HepG2 (cell line): ENCODE data around the gene LIMK2. TPM values are rescaled to one million over a fixed set of nuclear protein-coding genes. Genes with fewer than 3 reads are reported as not detected.
A peak's percentile ranks its signal among the peaks of the same experiment; 100 is the strongest.

Experiments
- CREM ChIP-seq, 2 experiments: sonication (generic) in 1 of 2; formaldehyde crosslinking in 1 of 2; IDR thresholded peaks; 2 replicates each; pipeline versions ENCODE4 v1.4.0 to v1.6.1; 2016 to 2020; ENCODE audit warnings: antibody characterized with exemption in 1 of 2, mild to moderate bottlenecking in 1 of 2, missing genetic modification reagents in 1 of 2
- HOMEZ ChIP-seq: IDR thresholded peaks from 2 replicates; pipeline ENCODE4 v1.6.1; 2016; ENCODE audit warnings: low read depth
- KLF6 ChIP-seq: IDR thresholded peaks from 2 replicates; pipeline ENCODE4 v1.8.0; 2016; ENCODE audit warnings: missing biosample characterization, missing genetic modification reagents
- NFYB ChIP-seq: sonication (generic); formaldehyde crosslinking; IDR thresholded peaks from 2 replicates; pipeline ENCODE4 v1.4.0; 2020; ENCODE audit warnings: missing genetic modification reagents
- PAF1 ChIP-seq: IDR thresholded peaks from 2 replicates; pipeline ENCODE4 v1.6.1; 2016; ENCODE audit warnings: missing genetic modification reagents, missing compliant biosample characterization
- PHF8 ChIP-seq: sonication (generic); formaldehyde crosslinking; IDR thresholded peaks from 2 replicates; pipeline ENCODE4 v1.5.0; 2020; ENCODE audit warnings: missing genetic modification reagents
- YEATS2 ChIP-seq: sonication (generic); formaldehyde crosslinking; IDR thresholded peaks from 2 replicates; pipeline ENCODE4 v1.4.0; 2020; ENCODE audit warnings: missing genetic modification reagents, borderline replicate concordance
- ZBTB49 ChIP-seq: sonication (generic); formaldehyde crosslinking; IDR thresholded peaks from 2 replicates; pipeline ENCODE4 v1.4.0; 2020; ENCODE audit warnings: missing genetic modification reagents, borderline replicate concordance
- ZFP36 ChIP-seq: fragments of 150-350 bp; IDR thresholded peaks from 2 replicates; pipeline ENCODE4 v1.6.1; 2018; ENCODE audit warnings: borderline replicate concordance, low read length, low read depth; ENCODE audit not compliant: partially characterized antibody
- ZNF296 ChIP-seq: sonication (generic); formaldehyde crosslinking; conservative IDR thresholded peaks from 2 replicates; pipeline ENCODE4 v1.5.0; 2020; ENCODE audit warnings: mild to moderate bottlenecking, missing genetic modification reagents
- ZNF749 ChIP-seq: sonication (generic); formaldehyde crosslinking; IDR thresholded peaks from 2 replicates; pipeline ENCODE4 v1.8.0; 2022; ENCODE audit warnings: mild to moderate bottlenecking, missing genetic modification reagents, moderate library complexity, borderline replicate concordance
- ZNF780A ChIP-seq: sonication (generic); formaldehyde crosslinking; IDR thresholded peaks from 2 replicates; pipeline ENCODE4 v1.8.0; 2022; ENCODE audit warnings: mild to moderate bottlenecking, missing genetic modification reagents, moderate library complexity
- polyA plus RNA-seq, 8 experiments: library from polyadenylated mRNA; depleted of rRNA in 3 of 8; stranded (reverse) in 7 of 8; unstranded in 1 of 8; fragments of >200 nt; fragmentation: Illumina TruSeq in 4 of 8; extraction: Trizol in 4 of 8; gene quantifications; 2 replicates each; pipeline versions ENCODE4 v1.2.1 to v1.2.3, GENCODE V29; 2011 to 2016; ENCODE audit warnings: low read depth in 4 of 8, missing spikeins in 1 of 8, mixed read lengths in 1 of 8; ENCODE audit not compliant: insufficient read depth in 1 of 8
- total RNA-seq, 5 experiments: library from RNA; depleted of rRNA; stranded (reverse); fragments of >200 nt; fragmentation: Illumina TruSeq; extraction: Trizol; gene quantifications; 2 replicates each; pipeline ENCODE4 v1.2.3, GENCODE V29; 2016; ENCODE audit warnings: low read depth in 1 of 5
- TF ChIP-seq, protein P1 (sequence below): sonication (generic); formaldehyde crosslinking; IDR thresholded peaks from 2 replicates; pipeline ENCODE4 v1.5.0; 2020; ENCODE audit warnings: mild to moderate bottlenecking, missing genetic modification reagents, borderline replicate concordance
- TF ChIP-seq, protein P2 (sequence below): sonication (generic); formaldehyde crosslinking; IDR thresholded peaks from 2 replicates; pipeline ENCODE4 v1.8.1; 2023; ENCODE audit warnings: mild to moderate bottlenecking, inconsistent platforms, moderate library complexity, missing genetic modification reagents, borderline replicate concordance

LIMK2 gene
- total and polyA plus RNA-seq, 2 of the 13 experiments (the other 11 are each of a cell fraction or from before 2014, with no cell fraction given) = 20.9 to 29.8 TPM

GRCh38 chr22:31210556-31211421 is 1.3 kb upstream of the LIMK2 start (continued):
- TF ChIP-seq, protein P1, sequence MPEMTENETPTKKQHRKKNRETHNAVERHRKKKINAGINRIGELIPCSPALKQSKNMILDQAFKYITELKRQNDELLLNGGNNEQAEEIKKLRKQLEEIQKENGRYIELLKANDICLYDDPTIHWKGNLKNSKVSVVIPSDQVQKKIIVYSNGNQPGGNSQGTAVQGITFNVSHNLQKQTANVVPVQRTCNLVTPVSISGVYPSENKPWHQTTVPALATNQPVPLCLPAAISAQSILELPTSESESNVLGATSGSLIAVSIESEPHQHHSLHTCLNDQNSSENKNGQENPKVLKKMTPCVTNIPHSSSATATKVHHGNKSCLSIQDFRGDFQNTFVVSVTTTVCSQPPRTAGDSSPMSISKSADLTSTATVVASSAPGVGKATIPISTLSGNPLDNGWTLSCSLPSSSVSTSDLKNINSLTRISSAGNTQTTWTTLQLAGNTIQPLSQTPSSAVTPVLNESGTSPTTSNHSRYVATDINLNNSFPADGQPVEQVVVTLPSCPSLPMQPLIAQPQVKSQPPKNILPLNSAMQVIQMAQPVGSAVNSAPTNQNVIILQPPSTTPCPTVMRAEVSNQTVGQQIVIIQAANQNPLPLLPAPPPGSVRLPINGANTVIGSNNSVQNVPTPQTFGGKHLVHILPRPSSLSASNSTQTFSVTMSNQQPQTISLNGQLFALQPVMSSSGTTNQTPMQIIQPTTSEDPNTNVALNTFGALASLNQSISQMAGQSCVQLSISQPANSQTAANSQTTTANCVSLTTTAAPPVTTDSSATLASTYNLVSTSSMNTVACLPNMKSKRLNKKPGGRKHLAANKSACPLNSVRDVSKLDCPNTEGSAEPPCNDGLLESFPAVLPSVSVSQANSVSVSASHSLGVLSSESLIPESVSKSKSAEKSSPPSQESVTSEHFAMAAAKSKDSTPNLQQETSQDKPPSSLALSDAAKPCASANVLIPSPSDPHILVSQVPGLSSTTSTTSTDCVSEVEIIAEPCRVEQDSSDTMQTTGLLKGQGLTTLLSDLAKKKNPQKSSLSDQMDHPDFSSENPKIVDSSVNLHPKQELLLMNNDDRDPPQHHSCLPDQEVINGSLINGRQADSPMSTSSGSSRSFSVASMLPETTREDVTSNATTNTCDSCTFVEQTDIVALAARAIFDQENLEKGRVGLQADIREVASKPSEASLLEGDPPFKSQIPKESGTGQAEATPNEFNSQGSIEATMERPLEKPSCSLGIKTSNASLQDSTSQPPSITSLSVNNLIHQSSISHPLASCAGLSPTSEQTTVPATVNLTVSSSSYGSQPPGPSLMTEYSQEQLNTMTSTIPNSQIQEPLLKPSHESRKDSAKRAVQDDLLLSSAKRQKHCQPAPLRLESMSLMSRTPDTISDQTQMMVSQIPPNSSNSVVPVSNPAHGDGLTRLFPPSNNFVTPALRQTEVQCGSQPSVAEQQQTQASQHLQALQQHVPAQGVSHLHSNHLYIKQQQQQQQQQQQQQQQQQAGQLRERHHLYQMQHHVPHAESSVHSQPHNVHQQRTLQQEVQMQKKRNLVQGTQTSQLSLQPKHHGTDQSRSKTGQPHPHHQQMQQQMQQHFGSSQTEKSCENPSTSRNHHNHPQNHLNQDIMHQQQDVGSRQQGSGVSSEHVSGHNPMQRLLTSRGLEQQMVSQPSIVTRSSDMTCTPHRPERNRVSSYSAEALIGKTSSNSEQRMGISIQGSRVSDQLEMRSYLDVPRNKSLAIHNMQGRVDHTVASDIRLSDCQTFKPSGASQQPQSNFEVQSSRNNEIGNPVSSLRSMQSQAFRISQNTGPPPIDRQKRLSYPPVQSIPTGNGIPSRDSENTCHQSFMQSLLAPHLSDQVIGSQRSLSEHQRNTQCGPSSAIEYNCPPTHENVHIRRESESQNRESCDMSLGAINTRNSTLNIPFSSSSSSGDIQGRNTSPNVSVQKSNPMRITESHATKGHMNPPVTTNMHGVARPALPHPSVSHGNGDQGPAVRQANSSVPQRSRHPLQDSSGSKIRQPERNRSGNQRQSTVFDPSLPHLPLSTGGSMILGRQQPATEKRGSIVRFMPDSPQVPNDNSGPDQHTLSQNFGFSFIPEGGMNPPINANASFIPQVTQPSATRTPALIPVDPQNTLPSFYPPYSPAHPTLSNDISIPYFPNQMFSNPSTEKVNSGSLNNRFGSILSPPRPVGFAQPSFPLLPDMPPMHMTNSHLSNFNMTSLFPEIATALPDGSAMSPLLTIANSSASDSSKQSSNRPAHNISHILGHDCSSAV (CRISPR knock-in tag) = no peak
- TF ChIP-seq CREM (IDR thresholded peaks at IDR 0.05) = no peak
- TF ChIP-seq CREM (CRISPR knock-in tag; IDR thresholded peaks at IDR 0.05) = no peak
- TF ChIP-seq HOMEZ = peak; percentile 43; the same call in 1 of the 2 replicates
- TF ChIP-seq, protein P2, sequence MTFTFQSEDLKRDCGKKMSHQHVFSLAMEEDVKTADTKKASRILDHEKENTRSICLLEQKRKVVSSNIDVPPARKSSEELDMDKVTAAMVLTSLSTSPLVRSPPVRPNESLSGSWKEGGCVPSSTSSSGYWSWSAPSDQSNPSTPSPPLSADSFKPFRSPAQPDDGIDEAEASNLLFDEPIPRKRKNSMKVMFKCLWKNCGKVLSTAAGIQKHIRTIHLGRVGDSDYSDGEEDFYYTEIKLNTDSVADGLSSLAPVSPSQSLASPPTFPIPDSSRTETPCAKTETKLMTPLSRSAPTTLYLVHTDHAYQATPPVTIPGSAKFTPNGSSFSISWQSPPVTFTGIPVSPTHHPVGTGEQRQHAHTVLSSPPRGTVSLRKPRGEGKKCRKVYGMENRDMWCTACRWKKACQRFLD = no peak
- no peak for TF ChIP-seq NFYB (CRISPR knock-in tag)
- no peak for TF ChIP-seq ZFP36
- TF ChIP-seq ZBTB49 (CRISPR knock-in tag) = no peak
- no peak for TF ChIP-seq ZNF749 (CRISPR knock-in tag)
- no peak for TF ChIP-seq ZNF780A
- TF ChIP-seq PHF8 (CRISPR knock-in tag) = no peak
- TF ChIP-seq YEATS2 = peak; percentile 35; the same call in 1 of the 2 replicates
- no peak for TF ChIP-seq PAF1 (CRISPR knock-in tag)
- TF ChIP-seq ZNF296 (CRISPR knock-in tag) = no peak
- 0 out of 2 replicates have a peak, but pooled peaks have one; percentile 32 for TF ChIP-seq KLF6 (CRISPR knock-in tag)
